K562 (cell line): ENCODE results near the gene MMEL1. TPM values are rescaled to one million over a fixed set of nuclear protein-coding genes. Genes with fewer than 3 reads are reported as not detected.

ENCODE experiments used
- CSDE1 ChIP-seq, 2 experiments: fragments of 450-650 bp; IDR thresholded peaks; 2 replicates each; pipeline ENCODE4 v1.6.1; 2016; ENCODE audit warnings: mild to moderate bottlenecking in 1 of 2
- CTBP1 ChIP-seq: fragments of 450-650 bp; IDR thresholded peaks from 2 replicates; pipeline ENCODE4 v1.6.1; 2016; ENCODE audit warnings: borderline replicate concordance
- CTCF ChIP-seq, 3 experiments: IDR thresholded peaks in 2 of 3; conservative IDR thresholded peaks in 1 of 3; 2 replicates each; pipeline ENCODE4 v1.5.1; 2011 to 2012; ENCODE audit warnings: low read length in 3 of 3, mild to moderate bottlenecking in 3 of 3, control low read depth in 2 of 3, improper control_type of control experiment in 1 of 3, inconsistent platforms in 1 of 3, low read depth in 1 of 3, mixed read lengths in 1 of 3, moderate library complexity in 1 of 3; ENCODE audit not compliant: insufficient read depth in 2 of 3
- ELF1 ChIP-seq: fragments of 200-800 bp; sonication (Bioruptor generic); IDR thresholded peaks from 2 replicates; pipeline ENCODE4 v1.6.1; 2016; ENCODE audit warnings: missing genetic modification characterization, missing compliant biosample characterization
- ETV5 ChIP-seq: sonication (generic); formaldehyde crosslinking; IDR thresholded peaks from 2 replicates; pipeline ENCODE4 v1.4.0; 2020; ENCODE audit warnings: low read depth, mild to moderate bottlenecking, missing genetic modification reagents
- FOXJ2 ChIP-seq: fragments of 200-800 bp; sonication (Bioruptor generic); IDR thresholded peaks from 2 replicates; pipeline ENCODE4 v1.6.1; 2016; ENCODE audit warnings: missing genetic modification characterization, missing compliant biosample characterization
- HIVEP1 ChIP-seq: fragments of 250-450 bp; sonication (Bioruptor Pico); IDR thresholded peaks from 2 replicates; pipeline ENCODE4 v1.4.0; 2020; ENCODE audit warnings: mild to moderate bottlenecking
- HMG20B ChIP-seq: fragments of 250-450 bp; sonication (Bioruptor Pico); IDR thresholded peaks from 2 replicates; pipeline ENCODE4 v1.5.0; 2021; ENCODE audit warnings: mild to moderate bottlenecking
- MAZ ChIP-seq, 2 experiments: fragments of 450-650 bp in 1 of 2; sonication (generic) in 1 of 2; formaldehyde crosslinking; IDR thresholded peaks in 1 of 2; conservative IDR thresholded peaks in 1 of 2; 2 replicates each; pipeline versions ENCODE4 v1.4.0 to v1.5.0; 2020; ENCODE audit warnings: mild to moderate bottlenecking in 1 of 2, missing genetic modification reagents in 1 of 2
- NEUROD1 ChIP-seq: fragments of 150-350 bp; IDR thresholded peaks from 2 replicates; pipeline ENCODE4 v1.6.1; 2014; ENCODE audit warnings: borderline replicate concordance, low read length, low read depth; ENCODE audit not compliant: partially characterized antibody
- POLR2A ChIP-seq: fragments of 450-650 bp; conservative IDR thresholded peaks from 2 replicates; pipeline ENCODE4 v1.6.1; 2016
- POLR2AphosphoS5 ChIP-seq: IDR thresholded peaks from 2 replicates; pipeline ENCODE4 v1.6.1; 2011; ENCODE audit warnings: mild to moderate bottlenecking, low read depth, low read length, moderate library complexity; ENCODE audit not compliant: control insufficient read depth, insufficient read depth
- SETDB1 ChIP-seq: IDR thresholded peaks from one replicate; pipeline ENCODE4 v1.6.1; 2012; ENCODE audit warnings: low read length, control low read depth, inconsistent platforms
- TCF3 ChIP-seq: sonication (generic); formaldehyde crosslinking; IDR thresholded peaks from 2 replicates; pipeline ENCODE4 v1.4.0; 2020; ENCODE audit warnings: mild to moderate bottlenecking, missing genetic modification reagents
- USF2 ChIP-seq: sonication (generic); formaldehyde crosslinking; IDR thresholded peaks from 2 replicates; pipeline ENCODE4 v1.5.0; 2020; ENCODE audit warnings: missing genetic modification reagents
- polyA plus RNA-seq, 8 experiments: library from polyadenylated mRNA; depleted of rRNA in 4 of 8; stranded (reverse) in 5 of 8; unstranded in 3 of 8; fragments of >200 nt; fragmentation: Nextera tagmentation in 2 of 8; fragmentation: Illumina TruSeq in 1 of 8; extraction: Ambion mirVana in 2 of 8; extraction: Trizol in 1 of 8; gene quantifications; 2 replicates each; pipeline versions ENCODE4 v1.2.1 to v1.2.3, GENCODE V29; 2011 to 2014; ENCODE audit warnings: inconsistent platforms in 1 of 8, missing spikeins in 1 of 8
- total RNA-seq, 7 experiments: library from RNA; depleted of rRNA in 6 of 7; stranded (reverse); fragments of >200 nt in 6 of 7; fragmentation: Illumina TruSeq in 2 of 7; extraction: Trizol in 2 of 7; gene quantifications; 2 replicates each; pipeline versions ENCODE4 v1.2.1 to v1.2.3, GENCODE V29; 2011 to 2021; ENCODE audit warnings: low replicate concordance in 1 of 7
- TF ChIP-seq, protein P1 (sequence below): fragments of 250-450 bp; sonication (Bioruptor Pico); IDR thresholded peaks from 2 replicates; pipeline ENCODE4 v1.4.0; 2020; ENCODE audit warnings: mild to moderate bottlenecking, moderate library complexity
- TF ChIP-seq, protein P2 (sequence below): fragments of 450-650 bp; IDR thresholded peaks from 2 replicates; pipeline ENCODE4 v1.6.1; 2018; ENCODE audit not compliant: partially characterized antibody

MMEL1 gene
- total and polyA plus RNA-seq, 9 of the 15 experiments (the other 6 are each of a cell fraction or from before 2014, with no cell fraction given) = not detected

- TF ChIP-seq, protein P1, sequence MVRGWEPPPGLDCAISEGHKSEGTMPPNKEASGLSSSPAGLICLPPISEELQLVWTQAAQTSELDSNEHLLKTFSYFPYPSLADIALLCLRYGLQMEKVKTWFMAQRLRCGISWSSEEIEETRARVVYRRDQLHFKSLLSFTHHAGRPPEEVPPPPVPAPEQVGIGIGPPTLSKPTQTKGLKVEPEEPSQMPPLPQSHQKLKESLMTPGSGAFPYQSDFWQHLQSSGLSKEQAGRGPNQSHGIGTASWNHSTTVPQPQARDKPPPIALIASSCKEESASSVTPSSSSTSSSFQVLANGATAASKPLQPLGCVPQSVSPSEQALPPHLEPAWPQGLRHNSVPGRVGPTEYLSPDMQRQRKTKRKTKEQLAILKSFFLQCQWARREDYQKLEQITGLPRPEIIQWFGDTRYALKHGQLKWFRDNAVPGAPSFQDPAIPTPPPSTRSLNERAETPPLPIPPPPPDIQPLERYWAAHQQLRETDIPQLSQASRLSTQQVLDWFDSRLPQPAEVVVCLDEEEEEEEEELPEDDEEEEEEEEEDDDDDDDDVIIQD (CRISPR knock-in tag) = 0 out of 2 replicates have a peak, but pooled peaks have one; percentile 37
- TF ChIP-seq ELF1 (tag) (peak; percentile 86), FOXJ2 (tag) (no peak), HIVEP1 (CRISPR knock-in tag) (0 out of 2 replicates have a peak, but pooled peaks have one; percentile 73), CSDE1 (IDR thresholded peaks at IDR 0.05) (peak in 1 of 2 experiments; percentile 78; a peak in 1 of 4 replicates), MAZ (CRISPR knock-in tag; conservative IDR thresholded peaks at IDR 0.05 in 1 of 2, IDR thresholded peaks at IDR 0.05 in 1 of 2) (peak; percentile 87 to 90; a peak in 3 of 4 replicates), TCF3 (no peak), HMG20B (CRISPR knock-in tag) (no peak), USF2 (CRISPR knock-in tag) (peak; percentile 50), ETV5 (CRISPR knock-in tag) (peak; percentile 66; the same call in 1 of the 2 replicates), CTBP1 (peak; percentile 67), NEUROD1 (no peak), SETDB1 (no peak), POLR2A (peak; percentile 78), POLR2AphosphoS5 (peak; percentile 47; the same call in 1 of the 2 replicates), CTCF (IDR thresholded peaks at IDR 0.05 in 2 of 3, conservative IDR thresholded peaks at IDR 0.05 in 1 of 3; ENCODE audit: insufficient read depth in 2 of 3, low read depth in 1 of 3, low read length in 3 of 3) (peak; percentile 8 to 23 (median 13); a peak in 3 of 6 replicates)
- TF ChIP-seq, protein P2, sequence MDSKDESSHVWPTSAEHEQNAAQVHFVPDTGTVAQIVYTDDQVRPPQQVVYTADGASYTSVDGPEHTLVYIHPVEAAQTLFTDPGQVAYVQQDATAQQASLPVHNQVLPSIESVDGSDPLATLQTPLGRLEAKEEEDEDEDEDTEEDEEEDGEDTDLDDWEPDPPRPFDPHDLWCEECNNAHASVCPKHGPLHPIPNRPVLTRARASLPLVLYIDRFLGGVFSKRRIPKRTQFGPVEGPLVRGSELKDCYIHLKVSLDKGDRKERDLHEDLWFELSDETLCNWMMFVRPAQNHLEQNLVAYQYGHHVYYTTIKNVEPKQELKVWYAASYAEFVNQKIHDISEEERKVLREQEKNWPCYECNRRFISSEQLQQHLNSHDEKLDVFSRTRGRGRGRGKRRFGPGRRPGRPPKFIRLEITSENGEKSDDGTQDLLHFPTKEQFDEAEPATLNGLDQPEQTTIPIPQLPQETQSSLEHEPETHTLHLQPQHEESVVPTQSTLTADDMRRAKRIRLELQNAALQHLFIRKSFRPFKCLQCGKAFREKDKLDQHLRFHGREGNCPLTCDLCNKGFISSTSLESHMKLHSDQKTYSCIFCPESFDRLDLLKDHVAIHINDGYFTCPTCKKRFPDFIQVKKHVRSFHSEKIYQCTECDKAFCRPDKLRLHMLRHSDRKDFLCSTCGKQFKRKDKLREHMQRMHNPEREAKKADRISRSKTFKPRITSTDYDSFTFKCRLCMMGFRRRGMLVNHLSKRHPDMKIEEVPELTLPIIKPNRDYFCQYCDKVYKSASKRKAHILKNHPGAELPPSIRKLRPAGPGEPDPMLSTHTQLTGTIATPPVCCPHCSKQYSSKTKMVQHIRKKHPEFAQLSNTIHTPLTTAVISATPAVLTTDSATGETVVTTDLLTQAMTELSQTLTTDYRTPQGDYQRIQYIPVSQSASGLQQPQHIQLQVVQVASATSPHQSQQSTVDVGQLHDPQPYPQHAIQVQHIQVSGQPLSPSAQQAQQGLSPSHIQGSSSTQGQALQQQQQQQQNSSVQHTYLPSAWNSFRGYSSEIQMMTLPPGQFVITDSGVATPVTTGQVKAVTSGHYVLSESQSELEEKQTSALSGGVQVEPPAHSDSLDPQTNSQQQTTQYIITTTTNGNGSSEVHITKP = peak; percentile 98
These were observed 10.0 kb upstream of the MMEL1 start (continued) for GRCh38 chr1:2642560-2643413.
